Esophagus muscularis mucosa (tissue), 4 donors: ENCODE results near the gene SLC29A3. TPM values are rescaled to one million over a fixed set of nuclear protein-coding genes. Genes with fewer than 3 reads are reported as not detected.

Experiments
- DNase-seq: peaks from one replicate; pipeline ENCODE4 v3.0.0-alpha.2; 2017; ENCODE audit errors: extremely low spot score
- H3K27ac ChIP-seq, 4 donors: fragments of 200-600 bp; sonication (generic); replicated peaks in 1 of 4; 1 replicate in 3 of 4; 2 replicates in 1 of 4; pipeline ENCODE4 v1.5.1; 2016 to 2019; ENCODE audit warnings: mild to moderate bottlenecking in 1 of 4
- H3K27me3 ChIP-seq, 4 donors: fragments of 200-600 bp; sonication (generic); one replicate each; pipeline versions ENCODE4 v1.5.1 to v1.6.0; 2016 to 2019
- H3K36me3 ChIP-seq, 4 donors: fragments of 200-600 bp; sonication (generic); one replicate each; pipeline ENCODE4 v1.5.1; 2016 to 2019
- H3K4me1 ChIP-seq, 4 donors: fragments of 200-600 bp; sonication (generic); one replicate each; pipeline ENCODE4 v1.5.1; 2016 to 2019
- H3K4me3 ChIP-seq, 4 donors: fragments of 200-600 bp; sonication (generic); 1 replicate in 2 of 4; 2 replicates in 2 of 4; pipeline ENCODE4 v1.5.1; 2016 to 2019; ENCODE audit warnings: mild to moderate bottlenecking in 4 of 4, moderate library complexity in 1 of 4
- H3K9me3 ChIP-seq, 4 donors: fragments of 200-600 bp; sonication (generic); 1 replicate in 3 of 4; 2 replicates in 1 of 4; pipeline ENCODE4 v1.5.1; 2016 to 2019
- CTCF ChIP-seq, 3 experiments: fragments of 200-600 bp in 2 of 3; fragments of 450-650 bp in 1 of 3; sonication (generic) in 2 of 3; IDR thresholded peaks; one replicate each; pipeline ENCODE4 v1.5.1; 2017 to 2019; ENCODE audit warnings: antibody characterized with exemption in 3 of 3, mild to moderate bottlenecking in 2 of 3, moderate library complexity in 1 of 3
- EP300 ChIP-seq: sonication (generic); formaldehyde crosslinking; IDR thresholded peaks from one replicate; pipeline ENCODE4 v1.6.1; 2017; ENCODE audit warnings: antibody characterized with exemption
- POLR2A ChIP-seq: fragments of 450-650 bp; IDR thresholded peaks from one replicate; pipeline ENCODE4 v1.6.1; 2017; ENCODE audit warnings: antibody characterized with exemption, moderate library complexity, mild to moderate bottlenecking, low read depth
- POLR2AphosphoS5 ChIP-seq, 2 donors: sonication (generic); formaldehyde crosslinking; IDR thresholded peaks; one replicate each; pipeline ENCODE4 v1.6.1; 2017; ENCODE audit warnings: antibody characterized with exemption in 2 of 2
- WGBS: methylation state at CpG from one replicate; pipeline ENCODE4 v1.1.5; 2018; 5-methylcytosine and 5-hydroxymethylcytosine counted together
- intact Hi-C: fragments of 100-400 bp; cut with DNase I; formaldehyde crosslinking; loops from one replicate; pipeline ENCODE4 v1.15.1; 2023
- total RNA-seq, 4 donors: library from RNA; depleted of rRNA; stranded (reverse); fragments of >200 nt; gene quantifications; one replicate each; pipeline versions ENCODE4 v1.1.0 to v1.2.1, GENCODE V29; 2016

SLC29A3 gene
- total RNA-seq, 4 donors from 2014 or later = 4.0 to 6.9 (median 5.0) TPM

GRCh38 chr10:71371750-71372166 lies 52.7 kb downstream of the SLC29A3 start:
- Histone ChIP-seq H3K4me3 (no peak overlapping the region), H3K9me3 (no peaks in the 10 kb centered on the region), H3K36me3 (no peaks in the 10 kb centered on the region), H3K27ac (no peak overlapping the region), H3K4me1 (peaks cover 0 to 4% (median 4%) of the 10 kb centered on the region in 4 donors), H3K27me3 (peaks cover 0 to 11% (median 0%) of the 10 kb centered on the region in 4 donors)
- intact Hi-C loops = loop anchor here (10.0 kb wide), 1 partner anchor 523 kb away; no protein-coding TSS in a partner anchor
- DNase-seq = no peak
- TF ChIP-seq EP300 (no peak), POLR2AphosphoS5 (IDR thresholded peaks at IDR 0.05) (no peak), CTCF (IDR thresholded peaks at IDR 0.05) (no peak), POLR2A (no peak)
- 71% methylated on average over 6 of the region's 6 CpGs for whole genome bisulfite sequencing

GRCh38 chr10:71372882-71373495 lies 53.9 kb downstream of the SLC29A3 start:
- Histone ChIP-seq H3K36me3 (no peaks in the 10 kb centered on the region), H3K9me3 (no peaks in the 10 kb centered on the region), H3K4me1 (peaks cover 4 to 15% (median 11%) of the 10 kb centered on the region in 4 donors), H3K27me3 (peaks cover 0 to 11% (median 0%) of the 10 kb centered on the region in 4 donors), H3K27ac (peak overlapping the region in 1 of 4 donors; percentile 5), H3K4me3 (no peak overlapping the region)
- DNase-seq = no peak
- 74% methylated on average over 10 of the region's 10 CpGs for WGBS
- intact Hi-C loops = loop anchor here (10.0 kb wide), 1 partner anchor 522 kb away; no protein-coding TSS in a partner anchor
- TF ChIP-seq CTCF (IDR thresholded peaks at IDR 0.05) (no peak), POLR2AphosphoS5 (IDR thresholded peaks at IDR 0.05) (no peak), POLR2A (no peak), EP300 (no peak)

- Histone ChIP-seq H3K4me3 (no peak overlapping the region), H3K27ac (no peak overlapping the region), H3K9me3 (no peaks in the 10 kb centered on the region), H3K36me3 (no peaks in the 10 kb centered on the region), H3K27me3 (peaks cover 0 to 9% (median 0%) of the 10 kb centered on the region in 4 donors), H3K4me1 (peaks cover 6 to 16% (median 11%) of the 10 kb centered on the region in 4 donors)
- no peak for DNase-seq
- intact Hi-C loops = loop anchor here (5.0 to 10.0 kb wide), 2 partner anchors 52 to 520 kb away; no protein-coding TSS in a partner anchor
- 89% methylated on average over 10 of the region's 11 CpGs for WGBS
- TF ChIP-seq POLR2AphosphoS5 (IDR thresholded peaks at IDR 0.05) (no peak), POLR2A (no peak), EP300 (no peak), CTCF (IDR thresholded peaks at IDR 0.05) (no peak)
These were observed 55.6 kb downstream of the SLC29A3 start for GRCh38 chr10:71374481-71375233.

- H3K4me1 ChIP-seq = peaks cover 6 to 16% (median 11%) of the 10 kb centered on the region in 4 donors
- H3K9me3 ChIP-seq = no peaks in the 10 kb centered on the region
- intact Hi-C loops = loop anchor here (5.0 to 10.0 kb wide), 2 partner anchors 54 to 519 kb away; no protein-coding TSS in a partner anchor
- DNase-seq = no peak
- peaks cover 0 to 4% (median 0%) of the 10 kb centered on the region in 4 donors for H3K27me3 ChIP-seq
- H3K36me3 ChIP-seq = no peaks in the 10 kb centered on the region
- H3K4me3 ChIP-seq = no peak overlapping the region
- H3K27ac ChIP-seq = no peak overlapping the region
- TF ChIP-seq EP300 (no peak), CTCF (IDR thresholded peaks at IDR 0.05) (no peak), POLR2AphosphoS5 (IDR thresholded peaks at IDR 0.05) (no peak), POLR2A (no peak)
- 61% methylated on average over 3 of the region's 3 CpGs for WGBS
These were observed 56.9 kb downstream of the SLC29A3 start for GRCh38 chr10:71375952-71376351.
